A673 (cell line): ENCODE results near the gene ZNF667. TPM values are rescaled to one million over a fixed set of nuclear protein-coding genes. Genes with fewer than 3 reads are reported as not detected.

Experiments used
- BruUV-seq: library from RNA; stranded (reverse); fragments of 400-500 nt; replicated peaks from 2 replicates; lab custom pipeline; 2021; lab: Mats Ljungman, UMichigan
- CTCF ChIA-PET: fragments of 300-600 bp; sonication (Branson Sonifier 250); formaldehyde crosslinking; loops from one replicate; lab custom pipeline; 2022; ENCODE audit warnings: antibody characterized with exemption; lab: Charles Lee
- POLR2A ChIA-PET: fragments of 300-600 bp; sonication (Branson Sonifier 250); formaldehyde crosslinking; loops from one replicate; lab custom pipeline; 2022; ENCODE audit warnings: antibody characterized with exemption; ENCODE audit not compliant: low non-redundant PET; lab: Charles Lee
- DNase-seq: peaks from one replicate; pipeline ENCODE4 v3.0.0-alpha.2; 2015; ENCODE audit warnings: low spot score
- H3K27ac ChIP-seq: fragments of 200-600 bp; sonication (generic); 2 replicates; pipeline ENCODE4 v1.5.1; 2016; ENCODE audit warnings: mixed run types, low read depth, mild to moderate bottlenecking, mixed read lengths, antibody characterized with exemption, low read length; ENCODE audit not compliant: poor library complexity, severe bottlenecking
- H3K27me3 ChIP-seq: fragments of 200-600 bp; sonication (generic); replicated peaks from 2 replicates; pipeline ENCODE4 v1.6.1; 2017; ENCODE audit warnings: mixed run types, low read depth, mild to moderate bottlenecking, mixed read lengths, antibody characterized with exemption, low read length; ENCODE audit not compliant: insufficient read depth, poor library complexity
- H3K36me3 ChIP-seq: fragments of 200-600 bp; sonication (generic); 2 replicates; pipeline ENCODE4 v1.6.1; 2016; ENCODE audit warnings: mixed run types, mild to moderate bottlenecking, mixed read lengths, antibody characterized with exemption, low read length; ENCODE audit not compliant: insufficient read depth, poor library complexity, severe bottlenecking
- H3K4me1 ChIP-seq: fragments of 200-600 bp; sonication (generic); 2 replicates; pipeline ENCODE4 v1.6.1; 2017; ENCODE audit warnings: mixed run types, mild to moderate bottlenecking, mixed read lengths, antibody characterized with exemption, low read length; ENCODE audit not compliant: insufficient read depth, poor library complexity, severe bottlenecking
- H3K4me3 ChIP-seq: fragments of 200-600 bp; sonication (generic); 2 replicates; pipeline ENCODE4 v1.5.1; 2016; ENCODE audit warnings: low read depth, mixed run types, mild to moderate bottlenecking, mixed read lengths, low read length; ENCODE audit not compliant: poor library complexity, severe bottlenecking
- H3K9me3 ChIP-seq: fragments of 200-600 bp; sonication (generic); 2 replicates; pipeline ENCODE4 v1.6.1; 2016; ENCODE audit warnings: mixed run types, low read depth, mild to moderate bottlenecking, mixed read lengths, antibody characterized with exemption, low read length; ENCODE audit not compliant: poor library complexity, severe bottlenecking
- CTCF ChIP-seq: fragments of 300-800, 200-600 bp; sonication (generic); conservative IDR thresholded peaks from 2 replicates; pipeline ENCODE4 v1.5.1; 2017; ENCODE audit warnings: low read depth, mild to moderate bottlenecking, antibody characterized with exemption, low read length, moderate library complexity, mixed read lengths
- EZH2 ChIP-seq: fragments of 200-600 bp; sonication (generic); IDR thresholded peaks from 2 replicates; pipeline ENCODE4 v1.6.1; 2017; ENCODE audit warnings: borderline replicate concordance, low read depth, mild to moderate bottlenecking, mixed read lengths, antibody characterized with exemption, low read length; ENCODE audit not compliant: poor library complexity, severe bottlenecking
- intact Hi-C: fragments of 100-400 bp; cut with micrococcal nuclease; formaldehyde crosslinking; loops from one replicate; pipeline ENCODE4 v1.10.0; 2022; ENCODE audit not compliant: unreplicated experiment
- total RNA-seq: library from RNA; stranded (reverse); gene quantifications from 2 replicates; pipeline ENCODE4 v1.2.3, GENCODE V29; 2021

ZNF667 gene
- total RNA-seq, 1 experiment from 2014 or later = 3.9 TPM

- TF ChIP-seq EZH2 (no peak), CTCF (no peak)
These were observed 35.8 kb downstream of the ZNF667 start for GRCh38 chr19:56441206-56441792.

GRCh38 chr19:56423985-56424353 is 53.2 kb downstream of the ZNF667 start:
- H3K27ac ChIP-seq = no peak overlapping the region
- no peak for DNase-seq
- ChIA-PET POLR2A (no interaction called here), CTCF (no interaction called here)
- intact Hi-C loops = no loop called here
- H3K27me3 ChIP-seq = no peaks in the 10 kb centered on the region
- H3K36me3 ChIP-seq = peaks cover 23% of the 10 kb centered on the region
- TF ChIP-seq CTCF (no peak), EZH2 (no peak)
- BruUV-seq = no TSS peak
- peaks cover 81% of the 10 kb centered on the region for H3K9me3 ChIP-seq
- H3K4me1 ChIP-seq = no peaks in the 10 kb centered on the region
- H3K4me3 ChIP-seq = no peak overlapping the region

More at GRCh38 chr19:56441206-56441792, 35.8 kb downstream of the ZNF667 start:
- no peak overlapping the region for H3K27ac ChIP-seq
- ChIA-PET POLR2A (no interaction called here), CTCF (no interaction called here)
- H3K4me3 ChIP-seq = no peak overlapping the region
- H3K9me3 ChIP-seq = peaks cover 72% of the 10 kb centered on the region
- intact Hi-C loops = no loop called here
- H3K36me3 ChIP-seq = no peaks in the 10 kb centered on the region
- DNase-seq = no peak
- no peaks in the 10 kb centered on the region for H3K27me3 ChIP-seq
- BruUV-seq = no TSS peak
- no peaks in the 10 kb centered on the region for H3K4me1 ChIP-seq

- no peak for TF ChIP-seq CTCF
- no peak for TF ChIP-seq EZH2
- H3K4me1 ChIP-seq = no peaks in the 10 kb centered on the region
- no TSS peak for BruUV-seq
- DNase-seq = no peak
- CTCF ChIA-PET = no interaction called here
- intact Hi-C loops = no loop called here
- no peaks in the 10 kb centered on the region for H3K27me3 ChIP-seq
- POLR2A ChIA-PET = no interaction called here
- H3K27ac ChIP-seq = no peak overlapping the region
- peaks cover 23% of the 10 kb centered on the region for H3K36me3 ChIP-seq
- H3K9me3 ChIP-seq = peaks cover 86% of the 10 kb centered on the region
- no peak overlapping the region for H3K4me3 ChIP-seq
These were observed 53.7 kb downstream of the ZNF667 start for GRCh38 chr19:56423276-56423984.
